ENCODE data around the gene TTC28.
A peak's percentile ranks its signal among the peaks of the same experiment; 100 is the strongest.

DNA sequence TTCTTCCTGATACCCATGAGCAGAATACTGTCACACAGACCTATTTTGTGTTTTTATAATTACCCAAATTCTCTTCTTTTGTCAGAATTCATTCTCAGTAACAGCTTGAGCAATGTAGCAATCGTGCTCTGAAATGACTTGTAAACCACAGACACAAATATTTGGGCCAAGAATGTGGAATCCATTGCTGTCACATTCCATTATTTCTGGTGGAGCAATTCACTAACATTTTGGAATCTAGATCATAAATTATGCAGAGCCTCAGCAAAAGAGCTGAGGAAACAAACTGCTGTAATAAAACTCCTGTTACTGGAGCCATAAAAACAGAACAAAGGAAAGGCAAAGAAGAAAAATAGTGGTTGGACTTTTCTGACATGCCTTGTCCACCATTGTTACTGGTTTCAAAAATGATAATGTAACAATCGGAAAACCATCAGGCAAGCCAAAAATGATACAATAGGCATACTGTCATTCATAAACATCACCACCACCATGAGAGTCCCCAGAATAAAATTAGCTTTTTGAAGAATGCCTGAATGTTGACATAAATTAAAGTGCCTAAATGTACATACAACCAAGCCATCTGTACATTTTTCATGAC lies 537.2 kb downstream of the TTC28 start:
- TF ChIP-seq POLR2A (IDR thresholded peaks at IDR 0.05), result no peak
- TF ChIP-seq, protein P1, sequence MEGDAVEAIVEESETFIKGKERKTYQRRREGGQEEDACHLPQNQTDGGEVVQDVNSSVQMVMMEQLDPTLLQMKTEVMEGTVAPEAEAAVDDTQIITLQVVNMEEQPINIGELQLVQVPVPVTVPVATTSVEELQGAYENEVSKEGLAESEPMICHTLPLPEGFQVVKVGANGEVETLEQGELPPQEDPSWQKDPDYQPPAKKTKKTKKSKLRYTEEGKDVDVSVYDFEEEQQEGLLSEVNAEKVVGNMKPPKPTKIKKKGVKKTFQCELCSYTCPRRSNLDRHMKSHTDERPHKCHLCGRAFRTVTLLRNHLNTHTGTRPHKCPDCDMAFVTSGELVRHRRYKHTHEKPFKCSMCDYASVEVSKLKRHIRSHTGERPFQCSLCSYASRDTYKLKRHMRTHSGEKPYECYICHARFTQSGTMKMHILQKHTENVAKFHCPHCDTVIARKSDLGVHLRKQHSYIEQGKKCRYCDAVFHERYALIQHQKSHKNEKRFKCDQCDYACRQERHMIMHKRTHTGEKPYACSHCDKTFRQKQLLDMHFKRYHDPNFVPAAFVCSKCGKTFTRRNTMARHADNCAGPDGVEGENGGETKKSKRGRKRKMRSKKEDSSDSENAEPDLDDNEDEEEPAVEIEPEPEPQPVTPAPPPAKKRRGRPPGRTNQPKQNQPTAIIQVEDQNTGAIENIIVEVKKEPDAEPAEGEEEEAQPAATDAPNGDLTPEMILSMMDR (IDR thresholded peaks at IDR 0.05), result no peak
- TF ChIP-seq EP300 (IDR thresholded peaks at IDR 0.05), result peak in 1 of 4 donors; percentile 31

Data from sigmoid colon (tissue), 4 donors.